Measurements from ENCODE around the gene SSU72. TPM values are rescaled to one million over a fixed set of nuclear protein-coding genes. Genes with fewer than 3 reads are reported as not detected.
"Not testable (repeated sequence)": the region's sequence is repeated elsewhere in the genome, so short reads cannot be mapped to it uniquely, and the experiment has no call there.

SSU72 gene
- total RNA-seq, 4 donors from 2014 or later, result 44.0 to 273 (median 78.4) TPM

- peaks cover 0 to 4% of the 10 kb centered on the region in 2 donors for H3K4me1 ChIP-seq
- DNase-seq, result no peak
- no peak overlapping the region for H3K27ac ChIP-seq
- H3K9me3 ChIP-seq, result no peaks in the 10 kb centered on the region
- H3K4me3 ChIP-seq, result no peak overlapping the region
- TF ChIP-seq POLR2A (IDR thresholded peaks at IDR 0.05), result no peak
- no peak for TF ChIP-seq CTCF (IDR thresholded peaks at IDR 0.05)
- peaks cover 0 to 5% of the 10 kb centered on the region in 2 donors for H3K27me3 ChIP-seq
- intact Hi-C loops (cut with DNase I; ENCODE audit: low total_unique reads), result no loop called here
- H3K36me3 ChIP-seq, result no peaks in the 10 kb centered on the region
Measured at GRCh38 chr1:1598720-1599029, 24.0 kb upstream of the SSU72 start.

DNA sequence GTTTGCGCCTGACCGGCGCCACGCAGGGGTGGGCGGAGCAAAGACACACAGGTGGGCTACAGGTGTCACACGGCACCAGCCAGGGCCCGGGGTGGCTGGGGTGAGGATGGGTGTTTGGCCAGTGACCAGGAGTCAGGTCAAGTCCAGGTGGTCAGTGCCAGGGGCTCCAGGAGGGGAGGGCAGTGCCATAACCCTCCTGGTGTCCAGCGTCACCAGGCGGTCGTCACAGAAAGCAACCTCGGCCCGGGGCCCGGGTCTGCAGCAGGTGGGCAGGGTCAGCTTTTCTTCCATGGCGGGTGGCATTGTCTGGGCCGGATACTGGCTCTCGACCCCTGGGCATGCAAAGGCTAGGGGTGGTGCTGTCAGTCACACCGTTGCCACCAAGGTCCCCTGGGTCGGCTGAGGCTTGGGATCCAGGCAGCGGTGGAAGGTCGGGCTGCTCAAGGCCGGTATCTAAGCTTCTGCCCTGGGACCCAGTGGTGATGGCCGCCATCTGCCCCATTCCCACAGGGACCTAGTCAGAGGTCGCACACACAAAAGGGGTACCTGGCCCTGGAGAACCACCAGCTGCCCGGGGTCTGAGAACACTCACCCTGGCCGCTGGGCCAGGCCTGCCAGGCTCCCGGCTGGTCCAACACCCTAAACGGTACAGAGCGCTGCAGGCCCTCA lies 23.5 kb upstream of the SSU72 start:
- no peak for DNase-seq
- H3K4me1 ChIP-seq, result peaks cover 0 to 4% of the 10 kb centered on the region in 2 donors
- TF ChIP-seq POLR2A (IDR thresholded peaks at IDR 0.05), result no peak
- TF ChIP-seq CTCF (IDR thresholded peaks at IDR 0.05), result no peak
- H3K36me3 ChIP-seq, result no peaks in the 10 kb centered on the region
- intact Hi-C loops (cut with DNase I; ENCODE audit: low total_unique reads), result no loop called here
- H3K27me3 ChIP-seq, result peaks cover 0 to 5% of the 10 kb centered on the region in 2 donors
- H3K9me3 ChIP-seq, result no peaks in the 10 kb centered on the region
- H3K27ac ChIP-seq, result no peak overlapping the region
- no peak overlapping the region for H3K4me3 ChIP-seq

DNA sequence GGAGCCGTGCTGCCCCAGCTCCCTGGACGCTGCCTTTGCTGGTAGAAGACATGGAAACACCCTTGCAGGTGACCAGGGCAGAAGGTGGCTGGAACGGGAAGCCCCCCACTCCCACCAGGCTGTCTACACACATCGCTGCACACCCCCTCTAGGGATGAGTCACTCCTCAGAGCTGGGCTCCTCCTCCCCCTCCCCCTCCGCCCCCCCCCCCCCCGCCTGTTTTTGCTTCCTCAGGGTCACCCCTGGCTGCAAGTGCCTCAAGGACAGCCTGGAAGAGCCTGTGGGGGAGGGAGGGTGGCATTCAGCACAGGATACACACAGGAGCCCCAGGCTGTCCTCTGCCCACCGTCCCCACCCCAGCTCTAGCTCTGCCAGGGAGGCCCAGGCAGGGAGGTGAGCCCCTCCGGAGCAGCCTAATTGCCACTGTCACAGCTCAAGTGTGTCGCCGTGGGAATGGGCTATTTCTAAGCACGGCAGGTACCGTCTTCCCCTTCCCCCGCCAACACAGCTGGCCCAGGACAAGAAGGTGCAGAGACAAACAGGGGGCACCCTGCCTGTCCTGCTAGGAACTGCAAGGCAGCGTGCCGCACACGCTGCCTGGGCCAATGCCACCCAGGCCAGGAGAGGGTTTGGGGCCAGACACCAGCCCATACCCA lies 22.7 kb upstream of the SSU72 start:
- no peak for DNase-seq
- Histone ChIP-seq H3K36me3 (no peaks in the 10 kb centered on the region), H3K4me1 (peaks cover 0 to 4% of the 10 kb centered on the region in 2 donors), H3K27me3 (peaks cover 0 to 5% of the 10 kb centered on the region in 2 donors), H3K4me3 (no peak overlapping the region), H3K27ac (no peak overlapping the region), H3K9me3 (no peaks in the 10 kb centered on the region)
- TF ChIP-seq POLR2A (IDR thresholded peaks at IDR 0.05) (no peak), CTCF (IDR thresholded peaks at IDR 0.05) (no peak)
- intact Hi-C loops (cut with DNase I; ENCODE audit: low total_unique reads), result no loop called here

DNA sequence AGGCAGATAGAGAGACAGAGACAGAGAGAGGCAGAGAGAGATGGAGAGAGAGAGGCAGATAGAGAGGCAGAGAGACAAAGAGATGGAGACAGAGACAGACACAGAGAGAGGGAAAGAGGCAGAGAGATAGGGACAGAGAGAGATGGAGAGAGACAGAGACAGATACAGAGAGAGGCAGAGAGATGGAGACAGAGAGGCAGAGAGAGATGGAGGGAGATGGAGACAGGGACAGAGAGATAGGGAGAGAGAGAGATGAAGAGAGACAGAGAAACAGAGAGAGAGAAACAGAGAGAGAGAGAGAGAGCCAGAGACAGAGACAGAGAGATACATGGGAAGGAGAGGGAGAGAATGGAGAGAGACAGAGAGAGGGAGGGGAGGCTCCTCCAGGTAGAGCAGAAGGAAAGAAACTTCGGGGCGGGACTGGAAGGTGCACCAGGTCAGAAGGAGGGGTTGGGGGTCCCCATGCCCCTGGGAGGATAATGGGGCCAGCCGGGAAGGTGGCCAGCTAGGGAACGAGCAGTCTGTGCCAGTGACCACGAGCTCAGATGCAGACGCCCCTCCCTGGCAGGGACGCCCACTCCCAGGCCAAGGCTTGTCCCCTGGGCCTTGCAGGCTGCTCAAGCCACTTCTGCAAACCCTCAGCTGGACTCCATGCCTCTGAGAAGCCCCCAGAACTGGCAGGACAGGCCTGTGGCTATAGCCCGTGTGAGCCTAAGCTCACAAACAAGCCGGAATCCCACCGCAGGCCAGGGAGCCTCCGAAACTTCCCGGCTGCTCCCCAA lies 22.0 kb upstream of the SSU72 start:
- Histone ChIP-seq H3K4me1 (peaks cover 0 to 4% of the 10 kb centered on the region in 2 donors), H3K27ac (no peak overlapping the region), H3K4me3 (no peak overlapping the region), H3K9me3 (no peaks in the 10 kb centered on the region), H3K27me3 (peaks cover 0 to 5% of the 10 kb centered on the region in 2 donors), H3K36me3 (no peaks in the 10 kb centered on the region)
- TF ChIP-seq POLR2A (IDR thresholded peaks at IDR 0.05), result no peak
- no peak for TF ChIP-seq CTCF (IDR thresholded peaks at IDR 0.05)
- DNase-seq, result no peak
- intact Hi-C loops (cut with DNase I; ENCODE audit: low total_unique reads), result no loop called here

DNA sequence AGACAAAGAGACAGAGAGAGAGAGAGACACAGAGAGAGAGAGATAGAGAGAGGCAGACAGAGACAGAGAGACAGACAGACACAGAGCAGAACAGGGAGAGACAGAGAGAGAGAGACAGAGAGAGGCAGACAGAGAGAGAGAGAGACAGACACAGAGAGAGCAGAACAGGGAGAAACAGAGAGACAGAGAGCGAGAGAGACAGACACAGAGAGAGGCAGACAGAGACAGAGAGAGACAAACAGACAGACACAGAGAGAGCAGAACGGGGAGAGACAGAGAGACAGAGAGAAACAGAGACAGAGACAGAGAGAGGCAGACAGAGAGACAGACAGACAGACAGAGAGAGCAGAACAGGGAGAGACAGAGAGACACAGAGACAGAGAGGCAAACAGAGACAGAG lies 20.7 kb upstream of the SSU72 start:
- H3K36me3 ChIP-seq; H3K9me3 ChIP-seq; H3K27ac ChIP-seq; intact Hi-C loops (cut with DNase I; ENCODE audit: low total_unique reads); H3K4me1 ChIP-seq; H3K4me3 ChIP-seq; H3K27me3 ChIP-seq; DNase-seq: not testable (repeated sequence)

Measured in uterus (tissue), 4 donors.